ENCODE results near the gene TREX2.

Gene TREX2

GRCh38 chrX:153440556-153441135 lies 5.2 kb downstream of the TREX2 start:
- no peak for DNase-seq

- DNase-seq, result no peak
Observed at GRCh38 chrX:153439977-153440376, 5.9 kb downstream of the TREX2 start.

GRCh38 chrX:153438532-153438931 lies 7.3 kb downstream of the TREX2 start:
- peak in 6 of 58 donors; percentile 6 to 25 (median 8) for DNase-seq

GRCh38 chrX:153435845-153436244 lies 10.0 kb downstream of the TREX2 start:
- DNase-seq, result no peak

GRCh38 chrX:153434801-153435200 lies 11.1 kb downstream of the TREX2 start:
- DNase-seq, result no peak

- DNase-seq, result no peak
Observed at GRCh38 chrX:153433781-153434285, 12.0 kb downstream of the TREX2 start.

GRCh38 chrX:153433161-153433680 lies 12.6 kb downstream of the TREX2 start:
- DNase-seq, result no peak

GRCh38 chrX:153430796-153431195 lies 15.1 kb downstream of the TREX2 start:
- DNase-seq, result no peak

GRCh38 chrX:153426204-153426603 lies 19.7 kb downstream of the TREX2 start:
- no peak for DNase-seq

- peak in 2 of 58 donors; percentile 10 to 18 for DNase-seq
Observed at GRCh38 chrX:153423652-153424051, 22.2 kb downstream of the TREX2 start.

- no peak for DNase-seq
Observed at GRCh38 chrX:153421856-153422255, 24.0 kb downstream of the TREX2 start.

GRCh38 chrX:153420851-153421599 lies 24.8 kb downstream of the TREX2 start:
- no peak for DNase-seq

- DNase-seq, result no peak
Observed at GRCh38 chrX:153417637-153418036, 28.2 kb downstream of the TREX2 start.

- no peak for DNase-seq
Observed at GRCh38 chrX:153416781-153417450, 28.9 kb downstream of the TREX2 start.

- DNase-seq, result no peak
Observed at GRCh38 chrX:153414856-153415510, 30.9 kb downstream of the TREX2 start.

- DNase-seq, result no peak
Observed at GRCh38 chrX:153413731-153414130, 32.1 kb downstream of the TREX2 start.

GRCh38 chrX:153412746-153413720 lies 32.8 kb downstream of the TREX2 start:
- no peak for DNase-seq

GRCh38 chrX:153411988-153412574 lies 33.8 kb downstream of the TREX2 start:
- DNase-seq, result peak in 1 of 58 donors; percentile 0

GRCh38 chrX:153411255-153411987 lies 34.4 kb downstream of the TREX2 start, which contains the start of gene ZFP92:
Gene ZFP92 (plus strand): TSS chrX:153411472. CDS start chrX:153418323, 6,851 bp downstream.
- peak in 13 of 58 donors; percentile 1 to 23 (median 9) for DNase-seq
